ENCODE measurements around the gene HGF. TPM values are rescaled to one million over a fixed set of nuclear protein-coding genes. Genes with fewer than 3 reads are reported as not detected.

HGF gene
- total RNA-seq, 1 experiment from 2014 or later = 0.15 TPM

DNA sequence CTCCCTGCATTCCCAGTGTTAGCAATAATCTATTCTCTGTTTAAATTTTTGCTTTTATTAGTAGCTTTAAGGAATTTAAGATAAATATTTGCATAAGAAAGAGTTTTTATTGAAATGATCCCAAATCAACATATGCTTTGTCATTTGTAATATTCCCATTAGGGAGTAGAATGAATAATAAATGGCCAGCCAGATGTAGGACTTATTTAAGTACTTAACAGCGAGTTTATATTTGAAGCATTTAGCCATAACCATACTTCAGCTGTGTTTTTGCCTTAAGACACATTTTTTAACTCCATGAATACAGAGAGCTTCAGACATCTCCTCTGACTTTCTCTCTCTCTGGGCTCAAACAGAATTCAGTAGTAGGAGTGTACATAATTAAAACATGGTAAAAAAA lies 103.6 kb downstream of the HGF start:
- no peaks in the 10 kb centered on the region for H3K9me2 ChIP-seq (replicated peaks; ENCODE audit: low read length)
- no peak overlapping the region for H2AFZ ChIP-seq (ENCODE audit: low read length)
- H3F3A ChIP-seq (ENCODE audit: low read length, unreplicated experiment) = no peaks in the 10 kb centered on the region
- H3K9ac ChIP-seq (ENCODE audit: low read length) = no peak overlapping the region
- BruUV-seq (replicated peaks) = no TSS peak
- no peaks in the 10 kb centered on the region for H3K9me3 ChIP-seq (ENCODE audit: low read length)
- H3K27ac ChIP-seq (ENCODE audit: low read length) = no peak overlapping the region
- H3K4me1 ChIP-seq (ENCODE audit: insufficient read depth, low read length) = no peaks in the 10 kb centered on the region; the same call in 1 of the 2 replicates
- intact Hi-C loops (cut with micrococcal nuclease) = no loop called here
- POLR2A ChIA-PET (ENCODE audit: unreplicated experiment) = no interaction called here
- TF ChIP-seq EZH2 (IDR thresholded peaks at IDR 0.05; ENCODE audit: low read length, unreplicated experiment) (no peak), EZH2phosphoT487 (IDR thresholded peaks at IDR 0.05; ENCODE audit: borderline replicate concordance, low read length) (no peak), CTCF (conservative IDR thresholded peaks at IDR 0.05; ENCODE audit: low read depth, low read length) (no peak)
- no peaks in the 10 kb centered on the region for H3K79me2 ChIP-seq (ENCODE audit: low read length)
- no peak for ATAC-seq
- no peaks in the 10 kb centered on the region for H4K20me1 ChIP-seq (ENCODE audit: low read length)
- no peak overlapping the region for H3K4me2 ChIP-seq (ENCODE audit: low read length)
- CTCF ChIA-PET = no interaction called here
- DNase-seq = no peak
- no peaks in the 10 kb centered on the region for H3K36me3 ChIP-seq (ENCODE audit: low read depth, low read length)
- H3K4me3 ChIP-seq (ENCODE audit: low read length) = no peak overlapping the region
- H3K27me3 ChIP-seq (ENCODE audit: low read length) = no peaks in the 10 kb centered on the region

- no peak for TF ChIP-seq CTCF (conservative IDR thresholded peaks at IDR 0.05; ENCODE audit: low read depth, low read length)
- no peak for TF ChIP-seq EZH2phosphoT487 (IDR thresholded peaks at IDR 0.05; ENCODE audit: borderline replicate concordance, low read length)
- no peak for TF ChIP-seq EZH2 (IDR thresholded peaks at IDR 0.05; ENCODE audit: low read length, unreplicated experiment)
- Histone ChIP-seq H3K4me3 (ENCODE audit: low read length) (no peak overlapping the region), H3K4me1 (ENCODE audit: insufficient read depth, low read length) (no peaks in the 10 kb centered on the region; the same call in 1 of the 2 replicates), H3K79me2 (ENCODE audit: low read length) (no peaks in the 10 kb centered on the region), H4K20me1 (ENCODE audit: low read length) (no peaks in the 10 kb centered on the region), H3K9me3 (ENCODE audit: low read length) (no peaks in the 10 kb centered on the region), H3K27me3 (ENCODE audit: low read length) (no peaks in the 10 kb centered on the region), H2AFZ (ENCODE audit: low read length) (no peak overlapping the region), H3K4me2 (ENCODE audit: low read length) (no peak overlapping the region), H3K27ac (ENCODE audit: low read length) (no peak overlapping the region), H3K9me2 (replicated peaks; ENCODE audit: low read length) (no peaks in the 10 kb centered on the region), H3F3A (ENCODE audit: low read length, unreplicated experiment) (no peaks in the 10 kb centered on the region), H3K9ac (ENCODE audit: low read length) (no peak overlapping the region), H3K36me3 (ENCODE audit: low read depth, low read length) (no peaks in the 10 kb centered on the region)
- ChIA-PET CTCF (no interaction called here), POLR2A (ENCODE audit: unreplicated experiment) (no interaction called here)
- intact Hi-C loops (cut with micrococcal nuclease) = no loop called here
- no TSS peak for BruUV-seq (replicated peaks)
- no peak for DNase-seq
- no peak for ATAC-seq
These were observed 104.6 kb downstream of the HGF start for GRCh38 chr7:81665236-81665635.

GRCh38 chr7:81664304-81664703 lies 105.5 kb downstream of the HGF start:
- ATAC-seq (no peak), DNase-seq (no peak)
- intact Hi-C loops (cut with micrococcal nuclease) = no loop called here
- Histone ChIP-seq H3K9me3 (ENCODE audit: low read length) (no peaks in the 10 kb centered on the region), H3K4me1 (ENCODE audit: insufficient read depth, low read length) (no peaks in the 10 kb centered on the region), H3K4me3 (ENCODE audit: low read length) (no peak overlapping the region), H2AFZ (ENCODE audit: low read length) (no peak overlapping the region; the same call in 1 of the 2 replicates), H3K9ac (ENCODE audit: low read length) (no peak overlapping the region), H3K36me3 (ENCODE audit: low read depth, low read length) (no peaks in the 10 kb centered on the region), H3K9me2 (replicated peaks; ENCODE audit: low read length) (no peaks in the 10 kb centered on the region), H3K27ac (ENCODE audit: low read length) (no peak overlapping the region), H3F3A (ENCODE audit: low read length, unreplicated experiment) (no peaks in the 10 kb centered on the region), H3K79me2 (ENCODE audit: low read length) (no peaks in the 10 kb centered on the region), H3K4me2 (ENCODE audit: low read length) (no peak overlapping the region), H4K20me1 (ENCODE audit: low read length) (no peaks in the 10 kb centered on the region), H3K27me3 (ENCODE audit: low read length) (no peaks in the 10 kb centered on the region)
- TF ChIP-seq CTCF (conservative IDR thresholded peaks at IDR 0.05; ENCODE audit: low read depth, low read length) (no peak), EZH2 (IDR thresholded peaks at IDR 0.05; ENCODE audit: low read length, unreplicated experiment) (no peak), EZH2phosphoT487 (IDR thresholded peaks at IDR 0.05; ENCODE audit: borderline replicate concordance, low read length) (no peak)
- CTCF ChIA-PET = no interaction called here
- POLR2A ChIA-PET (ENCODE audit: unreplicated experiment) = no interaction called here
- BruUV-seq (replicated peaks) = no TSS peak
